ENCODE measurements around the gene CCL26. TPM values are rescaled to one million over a fixed set of nuclear protein-coding genes. Genes with fewer than 3 reads are reported as not detected.

Gene CCL26
- total and polyA plus RNA-seq, 9 of the 15 experiments (the other 6 are each of a cell fraction or from before 2014, with no cell fraction given) = 2.3 to 26.8 (median 8.4) TPM

GRCh38 chr7:75813781-75814236, 41.8 kb upstream of the CCL26 start, which contains the start of gene CCL24 (continued):
- no peak for TF ChIP-seq HMGXB4 (CRISPR knock-in tag; IDR thresholded peaks at IDR 0.05)
- no peak for TF ChIP-seq RFX7 (CRISPR knock-in tag; IDR thresholded peaks at IDR 0.05)
- TF ChIP-seq XRCC3 (IDR thresholded peaks at IDR 0.05) = no peak
- TF ChIP-seq AFF1 (IDR thresholded peaks at IDR 0.05; ENCODE audit: low read depth in 1 of 2, partially characterized antibody in 2 of 2) = no peak
- peak; percentile 60 for TF ChIP-seq CXXC5 (CRISPR knock-in tag; IDR thresholded peaks at IDR 0.05)
- peak; percentile 76 for TF ChIP-seq ARID1B (IDR thresholded peaks at IDR 0.05)
- TF ChIP-seq SMARCA5 (IDR thresholded peaks at IDR 0.05) = peak; percentile 52; the same call in 1 of the 2 replicates
- no peak for TF ChIP-seq ZNF395 (CRISPR knock-in tag; IDR thresholded peaks at IDR 0.05)
- TF ChIP-seq CHAMP1 (IDR thresholded peaks at IDR 0.05) = no peak
- TF ChIP-seq ELK3 (CRISPR knock-in tag; IDR thresholded peaks at IDR 0.05) = no peak
- no peak for TF ChIP-seq TCF7L2 (IDR thresholded peaks at IDR 0.05; ENCODE audit: low read depth, low read length)
- peak; percentile 68 for TF ChIP-seq ESRRA (IDR thresholded peaks at IDR 0.05; ENCODE audit: borderline replicate concordance, low read depth)
- TF ChIP-seq FOXP1 (CRISPR knock-in tag; IDR thresholded peaks at IDR 0.05) = peak; percentile 78; the same call in 1 of the 2 replicates
- TF ChIP-seq FOXP4 (CRISPR knock-in tag; IDR thresholded peaks at IDR 0.05; ENCODE audit: borderline replicate concordance) = 0 out of 2 replicates have a peak, but pooled peaks have one; percentile 64
- no peak for TF ChIP-seq NFE2L1 (tag; IDR thresholded peaks at IDR 0.05; ENCODE audit: borderline replicate concordance, low read depth)
